ENCODE data around the gene COL11A1.

COL11A1 gene

DNA sequence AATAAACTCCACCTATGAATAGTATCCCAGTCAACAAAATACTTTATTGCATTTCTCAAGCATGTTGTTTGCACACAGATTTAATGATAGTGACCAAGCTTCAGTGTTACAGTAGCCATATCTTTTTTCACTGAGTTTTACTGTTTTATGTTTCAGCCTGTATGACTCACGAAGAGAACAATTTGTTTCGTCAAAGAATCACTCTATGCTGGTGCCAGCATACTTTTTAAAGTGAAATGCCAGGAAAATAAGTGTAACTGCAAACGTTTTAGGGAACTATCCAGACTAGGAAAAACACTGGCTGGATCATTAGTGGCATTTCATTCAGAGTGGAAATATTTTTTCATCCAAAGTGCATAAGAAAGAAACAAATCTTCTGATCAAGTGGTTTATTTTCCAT, 210.8 kb downstream of the COL11A1 start:
- DNase-seq: no peak

DNA sequence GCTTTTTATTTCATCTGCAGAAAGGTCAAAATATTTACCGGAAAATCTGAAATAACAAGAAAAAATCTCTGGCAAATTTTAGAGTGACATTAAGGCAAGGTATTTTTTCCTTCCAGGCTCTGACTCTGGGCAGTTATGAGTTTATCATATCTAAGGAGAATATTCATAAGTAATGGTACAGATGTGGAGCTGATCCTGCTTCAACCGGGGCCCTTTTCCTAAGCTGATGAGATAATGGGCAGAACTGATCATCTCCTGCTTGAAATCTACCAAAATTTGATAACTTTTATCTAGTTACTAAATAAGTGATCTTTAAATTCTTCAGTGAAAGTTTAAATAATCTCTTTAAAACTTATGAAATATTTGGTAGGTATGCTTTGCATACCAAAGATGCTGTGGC, 211.6 kb downstream of the COL11A1 start:
- no peak for DNase-seq

DNA sequence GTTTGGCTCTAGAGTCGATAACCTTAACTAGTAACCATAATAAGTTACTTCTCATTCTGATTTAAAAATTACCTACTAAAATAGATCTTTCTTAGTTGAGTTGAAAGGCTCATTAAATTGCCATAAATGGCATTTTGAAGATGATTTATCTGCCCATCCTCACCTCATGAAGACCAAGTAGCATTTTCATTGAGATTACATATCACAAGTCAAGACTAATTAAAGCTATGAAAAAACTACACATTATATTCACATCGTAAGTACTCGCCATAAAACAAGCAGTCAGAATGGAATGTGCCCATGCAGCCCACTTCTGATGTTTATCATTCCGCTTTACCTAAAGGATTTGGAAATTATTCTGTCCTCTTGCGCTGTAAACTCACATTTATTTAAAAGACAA, 212.0 kb downstream of the COL11A1 start:
- DNase-seq: no peak

DNA sequence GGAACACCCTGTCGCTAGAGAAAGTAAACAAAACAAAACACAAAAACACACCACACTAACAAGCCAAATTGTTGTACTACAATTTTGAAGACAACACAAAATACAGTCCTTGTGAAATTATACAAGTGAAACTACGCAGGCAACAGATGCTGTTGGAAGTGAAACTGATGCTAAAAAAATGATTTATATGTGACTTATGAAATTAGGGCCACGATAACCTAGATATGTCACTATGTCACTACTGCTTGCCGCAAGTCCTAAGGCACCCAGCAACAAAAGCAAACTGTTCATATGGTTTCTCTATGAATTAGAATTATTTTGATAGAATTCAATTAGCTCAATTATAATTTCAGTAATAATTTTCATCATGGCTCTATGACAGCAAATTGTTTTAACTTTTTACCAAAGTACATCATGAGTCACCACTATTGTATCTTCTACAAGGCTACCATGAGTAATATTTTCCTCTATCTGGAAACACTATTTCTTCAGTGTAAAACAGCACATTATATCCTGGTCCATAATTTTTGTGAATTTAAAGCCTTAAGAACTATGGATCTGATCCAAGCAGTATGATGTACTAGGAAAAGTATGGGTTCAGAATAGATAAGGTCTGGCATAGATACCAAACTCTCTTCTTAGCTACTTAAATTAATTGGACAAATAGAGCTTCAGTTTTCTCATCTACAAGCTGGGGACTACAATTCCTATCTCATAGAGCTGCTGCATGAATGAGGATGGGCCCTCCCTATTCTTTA, 216.3 kb downstream of the COL11A1 start:
- no peak for DNase-seq

DNA sequence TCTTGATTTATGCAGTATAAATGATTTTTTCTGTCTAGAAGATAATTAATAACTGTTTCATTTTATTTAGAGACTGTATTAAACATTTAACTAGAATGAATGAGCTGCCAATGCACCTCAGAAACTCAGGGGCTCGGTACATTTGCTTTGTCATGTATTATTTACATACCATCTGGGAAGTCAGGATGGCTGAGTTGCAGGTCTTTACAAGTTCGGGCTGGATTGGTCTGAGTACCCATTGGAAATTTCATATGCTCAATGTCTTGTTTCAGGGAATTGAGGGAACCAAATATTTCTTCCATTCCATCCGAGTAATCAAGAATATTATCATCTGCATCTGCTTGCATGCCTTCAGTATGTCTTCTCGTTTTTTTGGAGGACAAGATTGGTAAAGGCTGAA, 221.7 kb downstream of the COL11A1 start:
- DNase-seq: no peak

DNA sequence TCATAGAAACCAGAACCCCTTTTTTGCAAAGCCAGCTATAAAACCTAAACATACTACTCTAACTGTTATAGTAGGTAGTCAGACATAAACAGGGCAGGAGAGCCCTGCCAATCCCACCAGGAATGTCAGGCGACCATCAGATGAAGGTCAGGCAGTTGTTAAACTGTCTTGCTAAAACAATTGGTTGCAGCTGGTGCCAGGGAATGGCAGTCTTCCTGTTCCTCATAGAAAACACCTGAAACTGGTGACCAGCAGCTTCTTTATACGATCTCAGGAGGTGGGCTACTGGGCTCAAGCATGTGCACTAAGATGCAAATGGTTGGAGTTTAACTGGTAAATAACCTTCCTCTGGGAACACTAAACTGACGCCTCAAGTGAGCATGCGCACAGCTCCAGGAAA, 224.1 kb downstream of the COL11A1 start:
- DNase-seq: no peak

DNA sequence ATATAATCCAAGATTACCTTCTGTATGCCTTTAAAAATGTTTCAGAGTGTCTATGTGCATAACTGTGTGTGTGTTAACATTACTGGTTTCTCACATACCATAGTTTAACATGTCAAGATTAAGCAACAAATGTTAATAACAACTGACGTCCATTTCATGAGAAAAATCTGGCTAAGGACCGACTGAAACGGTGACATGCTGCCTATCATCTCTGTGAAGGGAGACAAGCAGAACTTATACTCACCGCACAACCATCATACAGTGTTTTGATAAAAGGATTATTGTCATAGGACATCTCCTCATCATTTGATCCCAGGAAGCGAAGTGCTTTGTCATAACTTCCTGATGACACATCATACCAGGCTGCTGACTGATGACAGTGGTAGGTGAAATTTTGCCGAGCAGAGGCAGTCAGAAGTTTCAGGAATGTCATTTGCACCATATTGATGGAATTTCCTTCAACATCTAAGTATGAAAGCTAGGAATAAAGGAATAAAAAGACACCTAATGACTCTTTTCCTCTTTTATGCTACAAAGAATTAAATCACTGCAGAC, 228.8 kb downstream of the COL11A1 start:
- no peak for DNase-seq

DNA sequence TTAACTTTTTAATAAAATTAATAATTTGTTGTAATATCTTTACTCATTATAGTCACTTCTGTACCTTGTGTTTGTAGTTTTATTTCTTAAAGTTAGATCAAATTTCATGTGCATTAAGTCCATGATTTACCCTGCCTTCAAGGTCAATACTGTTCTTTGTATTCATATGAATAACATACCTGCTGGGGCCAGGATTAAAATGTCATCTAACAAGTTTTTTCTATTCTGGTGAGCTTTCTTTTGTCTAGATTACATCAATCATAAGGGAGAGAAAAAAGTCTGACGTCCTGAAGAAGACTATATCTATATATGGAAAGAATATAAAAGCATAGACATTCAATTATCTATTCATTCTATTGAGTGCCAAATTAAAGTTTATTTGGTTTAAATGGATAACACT, 232.6 kb downstream of the COL11A1 start:
- DNase-seq: no peak

DNA sequence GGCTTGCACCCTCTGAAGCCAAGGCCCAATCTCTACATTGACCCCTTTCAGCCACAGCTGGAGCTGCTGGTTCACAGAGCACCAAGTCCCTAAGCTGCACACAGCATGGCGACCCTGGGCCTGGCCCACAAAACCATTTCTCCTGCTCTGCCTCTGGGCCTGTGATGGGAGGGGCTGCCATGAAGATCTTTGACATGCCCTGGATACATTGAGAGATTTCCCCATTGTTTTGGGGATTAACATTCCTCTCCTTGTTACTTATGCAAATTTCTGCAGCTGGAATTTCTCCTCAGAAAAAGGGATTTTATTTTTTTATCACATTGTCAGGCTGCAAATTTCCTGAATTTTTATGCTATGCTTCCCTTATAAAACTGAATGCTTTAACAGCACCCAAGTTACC, 235.8 kb downstream of the COL11A1 start:
- DNase-seq: no peak

DNA sequence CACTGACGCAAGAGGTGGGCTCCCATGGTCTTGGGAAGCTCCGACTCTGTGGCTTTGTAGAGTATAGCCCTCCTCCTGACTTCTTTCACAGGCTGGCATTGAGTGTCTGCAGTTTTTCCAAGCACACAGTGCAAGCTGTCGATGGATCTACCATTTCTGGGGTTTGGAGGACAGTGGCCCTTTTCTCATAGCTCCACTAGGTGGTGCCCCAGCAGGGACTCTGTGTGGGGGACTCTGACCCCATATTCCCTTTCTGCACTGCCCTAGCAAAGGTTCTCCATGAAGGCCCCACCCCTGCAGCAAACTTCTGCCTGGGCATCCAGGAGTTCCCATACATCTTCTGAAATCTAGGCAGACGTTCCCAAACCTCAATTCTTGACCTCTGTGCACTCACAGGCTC, 236.2 kb downstream of the COL11A1 start:
- no peak for DNase-seq

DNA sequence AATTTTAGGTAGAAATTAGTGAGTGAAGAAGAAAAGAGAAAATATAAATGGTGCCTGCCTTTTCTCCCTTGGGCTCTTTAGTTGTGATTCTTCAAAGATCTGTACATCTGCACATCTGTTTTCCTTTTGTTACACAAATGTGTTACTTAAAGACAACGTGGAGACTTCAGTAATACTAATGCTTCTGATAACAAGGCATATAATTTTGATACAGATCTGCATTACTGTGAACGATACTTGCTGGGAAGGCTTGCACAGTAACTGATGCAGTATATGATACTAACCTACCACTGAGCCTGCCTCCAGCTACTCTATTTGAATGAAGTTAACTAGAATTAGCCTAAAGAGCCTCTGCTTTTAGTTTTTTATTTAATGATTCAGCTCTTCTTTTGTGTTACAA, 244.6 kb downstream of the COL11A1 start:
- DNase-seq: no peak

DNA sequence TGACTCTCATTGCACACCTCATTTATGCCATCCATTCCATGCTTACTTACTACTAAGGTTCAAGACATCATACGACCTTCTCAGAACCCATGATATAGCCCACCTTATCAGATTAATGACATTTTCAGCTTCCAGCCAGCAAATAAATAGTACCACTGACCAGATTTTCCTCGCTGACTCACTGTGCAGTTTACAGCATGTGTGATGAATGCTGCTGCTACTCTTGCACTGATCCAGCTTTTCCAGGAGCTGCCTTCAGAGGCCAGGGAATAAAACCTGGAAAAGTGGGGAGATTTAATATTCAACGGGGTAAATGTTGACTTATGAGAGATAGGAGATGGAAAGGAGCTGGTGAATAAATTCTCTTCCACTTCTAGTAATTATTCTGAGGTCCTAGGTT, 247.1 kb downstream of the COL11A1 start:
- no peak for DNase-seq

DNA sequence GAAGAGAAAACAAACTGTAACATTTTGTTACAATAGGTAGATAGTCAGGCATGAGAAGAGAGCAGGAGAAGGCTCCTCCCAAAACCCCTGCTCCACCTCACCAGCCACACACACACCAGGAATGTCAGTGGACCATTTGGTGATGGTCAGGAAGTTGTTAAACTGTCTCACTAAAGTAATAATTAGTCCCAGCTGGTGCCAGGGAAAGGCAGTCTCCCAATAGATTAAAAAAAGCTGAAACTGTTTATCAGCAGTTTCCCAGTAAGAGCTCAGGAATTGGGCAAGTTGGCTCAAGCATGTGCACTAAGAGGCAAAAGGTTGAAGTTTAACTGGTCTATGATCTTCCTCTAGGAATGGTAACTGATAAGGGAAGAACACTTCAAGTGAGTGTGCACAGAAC, 249.6 kb downstream of the COL11A1 start:
- DNase-seq: no peak

DNA sequence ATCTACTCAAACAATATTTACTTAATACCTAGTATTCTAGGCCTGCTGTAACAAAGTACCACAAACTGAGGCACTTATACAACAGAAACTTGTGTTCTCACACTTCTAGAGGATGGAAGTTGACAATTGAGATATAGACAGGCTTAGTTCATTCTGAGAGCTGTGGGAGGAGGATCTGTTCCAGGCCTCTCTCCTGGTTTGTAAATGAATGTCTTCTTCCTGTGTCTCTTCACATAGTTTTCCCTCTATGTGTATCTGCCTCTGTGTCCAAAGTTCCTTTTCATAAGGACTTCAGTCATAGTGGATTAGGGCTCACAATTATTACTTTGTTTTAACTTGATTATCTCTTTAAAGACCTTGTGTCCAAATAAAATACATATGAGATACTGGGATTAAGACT, 251.1 kb downstream of the COL11A1 start:
- no peak for DNase-seq

DNA sequence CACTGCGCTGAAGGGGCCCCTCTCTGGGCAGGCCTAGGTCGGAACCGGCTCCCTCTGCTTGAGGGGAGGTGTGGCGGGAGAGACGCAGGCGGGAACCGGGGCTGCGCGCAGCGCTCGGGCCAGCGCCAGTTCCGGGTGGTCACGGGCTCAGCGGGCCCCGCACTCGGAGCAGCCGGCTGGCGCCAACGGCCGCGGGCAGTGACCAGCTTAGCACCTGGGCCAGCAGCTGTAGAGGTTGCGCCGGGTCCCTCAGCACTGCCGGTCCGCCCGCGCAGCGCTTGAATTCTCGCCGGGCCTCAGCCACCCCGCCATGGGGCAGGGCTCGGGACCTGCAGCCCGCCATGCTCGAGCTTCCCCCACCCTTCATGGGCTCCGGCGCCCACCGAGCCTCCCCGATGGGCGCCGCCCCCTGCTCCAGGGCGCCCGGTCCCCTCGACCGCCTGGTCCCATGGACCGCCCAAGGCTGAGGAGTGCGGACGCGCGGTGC, 254.6 kb downstream of the COL11A1 start:
- DNase-seq: no peak

DNA sequence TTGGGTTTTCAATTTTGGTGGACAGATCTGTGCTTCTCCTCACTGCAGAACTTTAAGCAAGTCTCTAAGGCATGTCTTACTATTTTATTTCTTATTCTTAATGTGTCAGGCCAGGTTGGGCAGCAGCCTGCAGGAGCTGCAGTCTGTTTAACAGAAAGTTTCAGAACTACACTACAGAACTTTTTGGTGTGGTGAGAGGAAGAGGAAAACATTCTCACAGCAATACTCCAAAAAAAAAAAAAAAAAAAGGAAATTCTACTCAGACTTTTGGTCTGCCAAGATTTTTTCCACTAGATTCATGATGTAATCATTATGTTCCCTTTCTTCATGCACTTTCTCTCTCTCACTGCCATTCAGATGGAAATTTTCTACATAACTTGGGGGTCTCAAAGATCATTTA, 255.2 kb downstream of the COL11A1 start:
- DNase-seq: no peak

DNA sequence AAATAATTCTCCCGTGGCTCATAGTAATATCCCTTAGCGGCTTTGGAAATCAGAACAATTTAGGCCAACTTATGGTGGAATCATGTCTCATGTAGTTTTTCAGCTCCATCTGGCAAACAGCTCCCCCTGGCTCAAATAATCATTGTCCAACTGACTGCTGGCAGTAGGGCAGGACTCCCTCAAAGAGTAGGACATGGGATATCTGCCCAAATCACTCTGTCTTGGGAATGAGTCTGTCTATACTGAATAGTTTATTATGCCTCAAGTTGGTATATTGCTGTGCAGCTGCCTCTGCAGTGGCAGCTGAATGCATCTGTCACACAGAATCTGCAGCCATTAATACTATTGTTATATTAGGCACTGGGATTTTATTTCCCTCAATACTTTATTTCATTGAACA, 255.7 kb downstream of the COL11A1 start:
- DNase-seq: no peak

DNA sequence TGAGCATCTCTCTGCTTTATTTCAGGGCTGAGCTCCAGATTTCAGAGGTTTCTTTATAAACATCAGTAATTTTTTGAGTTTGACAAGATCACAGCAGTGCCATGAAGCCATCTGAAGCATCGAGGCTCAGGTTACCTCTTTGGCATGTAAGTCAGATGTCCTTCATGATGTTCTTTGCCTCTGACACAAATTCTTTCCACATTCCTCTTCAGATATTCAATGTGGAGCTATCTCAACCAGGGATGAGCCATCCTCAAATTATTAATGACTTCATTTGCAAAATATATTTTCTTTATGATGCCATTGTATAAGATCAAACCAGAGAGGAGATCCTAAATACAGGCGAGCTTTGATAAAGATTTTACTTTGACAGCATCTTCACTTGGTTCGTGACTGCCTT, 256.7 kb downstream of the COL11A1 start:
- DNase-seq: no peak

DNA sequence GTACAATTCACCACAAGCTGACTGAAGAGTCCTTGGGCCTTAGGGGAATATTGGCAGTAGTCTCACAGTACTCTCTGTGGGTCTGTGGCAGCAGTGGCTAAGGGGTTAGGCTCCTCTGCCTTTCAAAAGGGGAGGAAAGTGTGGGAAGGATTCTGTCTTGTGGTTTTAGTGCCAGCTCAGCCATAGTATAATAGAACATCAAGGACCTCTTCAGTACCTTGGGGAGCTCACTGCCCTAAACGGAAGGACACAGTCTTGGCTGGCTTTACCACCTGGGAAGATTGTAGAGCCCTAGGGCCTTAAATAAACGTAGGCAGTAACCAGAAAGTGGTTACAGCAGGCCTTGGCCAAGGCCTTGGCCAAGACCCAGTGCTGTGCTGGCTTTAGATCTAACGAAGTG, 265.7 kb downstream of the COL11A1 start:
- no peak for DNase-seq

DNA sequence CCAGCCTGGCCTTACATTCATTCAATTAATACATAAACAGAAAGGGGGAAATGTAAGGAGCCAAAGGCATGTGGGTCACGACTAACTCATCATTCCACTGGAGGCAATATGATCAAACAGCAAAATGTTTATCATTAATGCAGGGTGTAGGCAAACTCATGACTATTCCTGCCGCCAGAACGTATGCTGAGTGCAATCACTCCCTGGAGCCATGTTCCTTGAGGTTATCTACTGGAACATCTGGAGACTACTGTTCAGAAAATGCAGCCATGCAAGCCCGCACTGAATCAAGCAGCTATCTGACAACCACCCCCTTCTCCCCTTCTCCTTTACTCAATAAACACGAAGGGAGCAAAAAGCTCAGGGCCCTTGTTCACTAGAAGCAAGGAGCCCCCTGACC, 267.6 kb downstream of the COL11A1 start:
- no peak for DNase-seq

DNA sequence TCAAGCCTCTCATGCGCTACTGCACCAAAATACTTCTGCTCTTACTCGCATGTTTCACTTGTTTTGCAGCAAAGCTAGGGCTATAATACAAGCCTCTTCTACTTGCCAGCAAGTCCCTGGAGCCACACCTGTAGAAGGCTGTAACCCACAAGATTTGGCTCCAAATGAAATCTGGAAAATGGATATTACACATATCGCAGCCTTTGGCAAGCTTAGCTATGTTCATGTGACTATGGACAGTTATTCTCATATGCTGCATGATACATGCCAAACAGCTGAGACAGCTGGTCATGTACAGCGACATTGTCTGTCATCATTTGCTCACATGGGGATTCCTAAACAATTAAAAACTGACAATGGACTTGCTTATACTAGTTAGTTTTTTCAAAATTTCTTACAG, 270.3 kb downstream of the COL11A1 start:
- DNase-seq: no peak

DNA sequence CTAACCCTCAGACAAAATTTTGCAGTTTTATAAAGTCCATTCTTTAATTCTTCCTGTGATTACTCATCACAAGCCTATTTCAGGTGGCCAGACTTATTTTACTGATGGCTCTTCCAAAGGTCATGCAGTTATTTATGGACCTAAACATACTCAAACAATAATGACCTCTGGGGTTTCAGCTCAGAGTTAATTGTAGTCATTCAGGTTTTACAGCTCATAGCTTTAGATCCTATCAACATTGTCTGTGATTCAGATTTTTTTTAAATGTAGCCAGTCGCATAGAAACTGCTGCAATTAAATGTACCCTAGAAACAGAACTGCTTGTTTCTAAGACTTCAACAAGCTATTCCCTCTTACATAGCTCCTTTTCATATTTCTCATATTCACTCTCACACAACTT, 270.8 kb downstream of the COL11A1 start:
- DNase-seq: no peak

DNA sequence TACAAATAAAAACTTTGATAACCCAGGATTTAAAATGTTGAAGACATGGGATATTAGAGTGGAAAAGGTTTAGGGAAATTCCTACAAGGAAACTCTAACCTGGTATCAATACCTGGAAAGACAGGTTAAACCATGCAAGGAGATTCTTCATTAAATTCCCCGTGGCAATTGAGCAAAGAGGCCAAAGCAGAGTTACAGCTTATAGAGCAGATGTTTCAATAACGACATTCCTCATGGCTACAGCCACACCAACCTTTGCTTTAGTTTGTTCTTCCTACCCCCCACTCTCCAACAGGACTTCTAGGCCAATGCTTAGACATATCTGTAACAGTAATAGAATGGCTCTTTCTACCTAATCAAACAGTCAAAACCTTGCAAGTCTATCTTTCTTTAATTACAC, 271.3 kb downstream of the COL11A1 start:
- no peak for DNase-seq

DNA sequence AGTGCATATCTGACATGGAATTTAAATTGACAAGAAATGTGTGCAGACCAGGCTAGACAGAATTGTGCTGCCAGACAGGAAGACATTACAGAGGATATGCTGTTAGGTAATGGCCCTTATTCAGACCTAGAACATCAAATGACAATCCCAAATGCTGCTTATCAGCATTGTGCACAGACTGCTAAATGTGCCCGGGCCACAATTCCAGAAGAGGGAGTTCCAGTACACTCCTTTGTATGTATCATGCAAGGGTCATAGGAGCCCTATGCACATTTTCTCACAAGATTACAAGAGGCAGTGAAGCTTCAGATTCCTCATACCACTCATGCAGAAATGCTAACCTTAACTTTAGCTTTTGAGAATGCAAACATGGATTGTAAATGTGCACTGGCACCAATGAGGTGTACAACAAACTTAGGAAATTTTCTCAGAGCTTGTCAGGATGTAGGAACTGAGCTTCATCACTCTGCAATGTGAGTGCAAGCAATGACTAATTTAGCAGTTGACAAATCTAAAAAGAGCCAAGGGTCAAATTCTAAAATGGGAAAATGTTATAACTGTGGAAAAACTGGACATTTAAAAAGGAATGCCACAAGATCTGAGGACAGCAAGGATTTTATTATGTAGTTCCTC, 273.5 kb downstream of the COL11A1 start:
- DNase-seq: no peak

DNA sequence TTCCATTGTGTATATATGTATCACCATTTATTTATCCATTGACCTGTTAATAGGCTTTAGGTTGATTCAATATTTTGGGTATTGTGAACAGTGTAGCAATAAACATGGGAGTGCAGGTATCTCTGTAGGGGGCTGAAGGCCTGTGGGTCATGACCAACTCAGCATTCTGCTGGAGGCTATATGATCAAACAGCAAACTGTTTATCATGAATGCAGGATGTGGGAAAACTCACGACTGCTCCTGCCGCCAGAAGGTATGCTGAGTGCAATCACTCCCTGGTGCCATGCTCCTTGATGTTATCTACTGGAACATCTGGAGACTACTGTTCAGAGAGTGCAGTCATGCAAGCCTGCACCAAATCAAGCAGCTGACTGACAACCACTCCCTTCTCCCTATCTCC, 275.2 kb downstream of the COL11A1 start:
- DNase-seq: no peak
